GM23338 (cell line): ENCODE data around the gene GTF3C2.

Experiments used
- CREB1 ChIP-seq: fragments of 250-450 bp; sonication (Bioruptor Pico); IDR thresholded peaks from 2 replicates; pipeline ENCODE4 v1.5.0; 2020; ENCODE audit warnings: low read depth, mild to moderate bottlenecking, moderate library complexity
- CTCF ChIP-seq, 2 experiments: fragments of 200-600 bp in 1 of 2; sonication (generic) in 1 of 2; conservative IDR thresholded peaks; 2 replicates each; pipeline versions ENCODE4 v1.5.1 to v1.6.1; 2016 to 2017; ENCODE audit warnings: antibody characterized with exemption in 2 of 2, low read depth in 2 of 2, mild to moderate bottlenecking in 2 of 2, moderate library complexity in 1 of 2
- ETS1 ChIP-seq: IDR thresholded peaks from 2 replicates; pipeline ENCODE4 v1.6.1; 2016; ENCODE audit warnings: antibody characterized with exemption
- EZH2 ChIP-seq: fragments of 200-600 bp; sonication (generic); IDR thresholded peaks from one replicate; pipeline ENCODE4 v1.8.0; 2017; ENCODE audit warnings: antibody characterized with exemption, mild to moderate bottlenecking, low read depth; ENCODE audit not compliant: unreplicated experiment
- EZH2phosphoT487 ChIP-seq: fragments of 200-600 bp; sonication (generic); IDR thresholded peaks from one replicate; pipeline ENCODE4 v1.8.1; 2018; ENCODE audit warnings: antibody characterized with exemption; ENCODE audit not compliant: unreplicated experiment
- POLR2AphosphoS5 ChIP-seq: IDR thresholded peaks from 2 replicates; pipeline ENCODE4 v1.6.1; 2016; ENCODE audit warnings: antibody characterized with exemption, low read depth
- REST ChIP-seq: IDR thresholded peaks from one replicate; pipeline ENCODE4 v1.6.1; 2018; ENCODE audit warnings: antibody characterized with exemption; ENCODE audit not compliant: unreplicated experiment
- ZNF462 ChIP-seq: fragments of 250-450 bp; sonication (Bioruptor Pico); IDR thresholded peaks from 2 replicates; pipeline ENCODE4 v1.5.0; 2020; ENCODE audit warnings: mild to moderate bottlenecking, moderate library complexity

GRCh38 chr2:27278010-27278409 lies 78.6 kb downstream of the GTF3C2 start:
- TF ChIP-seq CTCF (conservative IDR thresholded peaks at IDR 0.05; ENCODE audit: low read depth in 2 of 2): no peak
- no peak for TF ChIP-seq ETS1
- no peak for TF ChIP-seq REST
- no peak for TF ChIP-seq CREB1 (CRISPR knock-in tag)
- no peak for TF ChIP-seq EZH2
- no peak for TF ChIP-seq EZH2phosphoT487
- no peak for TF ChIP-seq POLR2AphosphoS5
- TF ChIP-seq ZNF462: no peak
